Lower leg skin (tissue), 4 donors: ENCODE data around the gene PPIF. TPM values are rescaled to one million over a fixed set of nuclear protein-coding genes. Genes with fewer than 3 reads are reported as not detected.
A peak's percentile ranks its signal among the peaks of the same experiment; 100 is the strongest.

ENCODE experiments used
- DNase-seq, 2 donors: peaks; one replicate each; pipeline ENCODE4 v3.0.0-alpha.2; 2019; ENCODE audit warnings: low spot score in 2 of 2
- H3K4me3 ChIP-seq: fragments of 200-600 bp; sonication (generic); 2 replicates; pipeline ENCODE4 v1.5.1; 2017; ENCODE audit warnings: mild to moderate bottlenecking, low read depth; ENCODE audit not compliant: poor library complexity, severe bottlenecking
- POLR2A ChIP-seq, 2 donors: fragments of 450-650 bp; IDR thresholded peaks; one replicate each; pipeline ENCODE4 v1.6.1; 2016 to 2017; ENCODE audit warnings: antibody characterized with exemption in 2 of 2, mild to moderate bottlenecking in 1 of 2, moderate library complexity in 1 of 2
- WGBS, 2 donors: methylation state at CpG; one replicate each; pipeline ENCODE4 v1.1.5; 2018; 5-methylcytosine and 5-hydroxymethylcytosine counted together
- intact Hi-C: fragments of 100-400 bp; cut with DNase I; formaldehyde crosslinking; loops from one replicate; pipeline ENCODE4 v1.15.0; 2023; ENCODE audit warnings: low total_unique reads
- total RNA-seq, 4 donors: library from RNA; depleted of rRNA; stranded (reverse); fragments of >200 nt; gene quantifications; one replicate each; pipeline ENCODE4 v1.1.0, GENCODE V29; 2016
- TF ChIP-seq, protein P1 (sequence below), 3 donors: fragments of 450-650 bp; IDR thresholded peaks; one replicate each; pipeline ENCODE4 v1.5.1; 2016; ENCODE audit warnings: antibody characterized with exemption in 3 of 3, mild to moderate bottlenecking in 3 of 3, moderate library complexity in 2 of 3

Gene PPIF
- total RNA-seq, 4 donors from 2014 or later, result 59.3 to 123 (median 78.3) TPM

GRCh38 chr10:79404690-79405131 is 57.4 kb downstream of the PPIF start:
- 56 to 79% methylated on average over 5 of the region's 5 CpGs for WGBS, 2 donors
- intact Hi-C loops, result no loop called here
- no peak overlapping the region for H3K4me3 ChIP-seq
- DNase-seq, result peak in 1 of 2 donors; percentile 81
- TF ChIP-seq, protein P1, sequence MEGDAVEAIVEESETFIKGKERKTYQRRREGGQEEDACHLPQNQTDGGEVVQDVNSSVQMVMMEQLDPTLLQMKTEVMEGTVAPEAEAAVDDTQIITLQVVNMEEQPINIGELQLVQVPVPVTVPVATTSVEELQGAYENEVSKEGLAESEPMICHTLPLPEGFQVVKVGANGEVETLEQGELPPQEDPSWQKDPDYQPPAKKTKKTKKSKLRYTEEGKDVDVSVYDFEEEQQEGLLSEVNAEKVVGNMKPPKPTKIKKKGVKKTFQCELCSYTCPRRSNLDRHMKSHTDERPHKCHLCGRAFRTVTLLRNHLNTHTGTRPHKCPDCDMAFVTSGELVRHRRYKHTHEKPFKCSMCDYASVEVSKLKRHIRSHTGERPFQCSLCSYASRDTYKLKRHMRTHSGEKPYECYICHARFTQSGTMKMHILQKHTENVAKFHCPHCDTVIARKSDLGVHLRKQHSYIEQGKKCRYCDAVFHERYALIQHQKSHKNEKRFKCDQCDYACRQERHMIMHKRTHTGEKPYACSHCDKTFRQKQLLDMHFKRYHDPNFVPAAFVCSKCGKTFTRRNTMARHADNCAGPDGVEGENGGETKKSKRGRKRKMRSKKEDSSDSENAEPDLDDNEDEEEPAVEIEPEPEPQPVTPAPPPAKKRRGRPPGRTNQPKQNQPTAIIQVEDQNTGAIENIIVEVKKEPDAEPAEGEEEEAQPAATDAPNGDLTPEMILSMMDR (IDR thresholded peaks at IDR 0.05), result no peak
- no peak for TF ChIP-seq POLR2A (IDR thresholded peaks at IDR 0.05)

Other genes starting within 250 kb of the PPIF start
- 10 to 100 TPM in 3 of 4 donors, 1 to 10 TPM in 1; 9.9 to 16.8 (median 13.1) TPM for gene ZCCHC24, start 98.2 kb downstream of the PPIF start, total RNA-seq
- under 1 TPM in 3 of 4 donors, not detected in 1; 0.05 to 0.38 (median 0.08) TPM for gene EIF5AL1, start 165.1 kb downstream of the PPIF start, total RNA-seq
- gene SFTPA2, start 212.9 kb downstream of the PPIF start, total RNA-seq, result not detected